ENCODE data around the gene RTL1.

Gene RTL1

GRCh38 chr14:100851946-100852620 is 51.4 kb downstream of the RTL1 start:
- Histone ChIP-seq H3K27ac (ENCODE audit: low read length) (no peak overlapping the region), H3K4me3 (ENCODE audit: low read depth in 1 of 2, low read length in 2 of 2) (no peak overlapping the region), H3K4me2 (ENCODE audit: insufficient read depth, low read length) (no peak overlapping the region), H4K20me1 (ENCODE audit: insufficient read depth, low read length) (no peaks in the 10 kb centered on the region), H2AFZ (ENCODE audit: low read depth, low read length) (no peak overlapping the region), H3K27me3 (ENCODE audit: insufficient read depth, low read length, poor library complexity) (no peaks in the 10 kb centered on the region), H3K9me3 (ENCODE audit: insufficient read depth, low read length, severe bottlenecking) (no peaks in the 10 kb centered on the region), H3K79me2 (ENCODE audit: insufficient read depth, low read length) (no peaks in the 10 kb centered on the region), H3K4me1 (ENCODE audit: insufficient read depth, low read length) (peaks cover 12% of the 10 kb centered on the region), H3K36me3 (ENCODE audit: insufficient read depth, low read length) (no peaks in the 10 kb centered on the region), H3K9ac (ENCODE audit: low read depth, low read length) (no peak overlapping the region)
- TF ChIP-seq CTCF (IDR thresholded peaks at IDR 0.05; ENCODE audit: borderline replicate concordance, extremely low read depth, low read length, poor library complexity, severe bottlenecking) (no peak), EZH2 (IDR thresholded peaks at IDR 0.05; ENCODE audit: borderline replicate concordance, low read depth, low read length, severe bottlenecking) (no peak)
- DNase-seq = no peak
- ATAC-seq (ENCODE audit: insufficient read depth, low read depth) = no peak

- no peaks in the 10 kb centered on the region for H4K20me1 ChIP-seq (ENCODE audit: insufficient read depth, low read length)
- H3K9me3 ChIP-seq (ENCODE audit: insufficient read depth, low read length, severe bottlenecking) = no peaks in the 10 kb centered on the region
- peaks cover 12% of the 10 kb centered on the region for H3K4me1 ChIP-seq (ENCODE audit: insufficient read depth, low read length)
- H3K9ac ChIP-seq (ENCODE audit: low read depth, low read length) = no peak overlapping the region
- no peak for ATAC-seq (ENCODE audit: insufficient read depth, low read depth)
- no peak overlapping the region for H3K4me2 ChIP-seq (ENCODE audit: insufficient read depth, low read length)
- no peaks in the 10 kb centered on the region for H3K27me3 ChIP-seq (ENCODE audit: insufficient read depth, low read length, poor library complexity)
- no peak for DNase-seq
- no peak overlapping the region for H3K27ac ChIP-seq (ENCODE audit: low read length)
- no peaks in the 10 kb centered on the region for H3K36me3 ChIP-seq (ENCODE audit: insufficient read depth, low read length)
- no peak overlapping the region for H3K4me3 ChIP-seq (ENCODE audit: low read depth in 1 of 2, low read length in 2 of 2)
- H3K79me2 ChIP-seq (ENCODE audit: insufficient read depth, low read length) = no peaks in the 10 kb centered on the region
- TF ChIP-seq EZH2 (IDR thresholded peaks at IDR 0.05; ENCODE audit: borderline replicate concordance, low read depth, low read length, severe bottlenecking) (no peak), CTCF (IDR thresholded peaks at IDR 0.05; ENCODE audit: borderline replicate concordance, extremely low read depth, low read length, poor library complexity, severe bottlenecking) (no peak)
- no peak overlapping the region for H2AFZ ChIP-seq (ENCODE audit: low read depth, low read length)
Measured at GRCh38 chr14:100851586-100851916, 52.0 kb downstream of the RTL1 start.

- TF ChIP-seq EZH2 (IDR thresholded peaks at IDR 0.05; ENCODE audit: borderline replicate concordance, low read depth, low read length, severe bottlenecking) (no peak), CTCF (IDR thresholded peaks at IDR 0.05; ENCODE audit: borderline replicate concordance, extremely low read depth, low read length, poor library complexity, severe bottlenecking) (peak; percentile 91)
- Histone ChIP-seq H3K4me3 (ENCODE audit: low read depth in 1 of 2, low read length in 2 of 2) (no peak overlapping the region), H3K36me3 (ENCODE audit: insufficient read depth, low read length) (no peaks in the 10 kb centered on the region), H3K4me1 (ENCODE audit: insufficient read depth, low read length) (peaks cover 12% of the 10 kb centered on the region), H3K27ac (ENCODE audit: low read length) (no peak overlapping the region), H3K9me3 (ENCODE audit: insufficient read depth, low read length, severe bottlenecking) (no peaks in the 10 kb centered on the region), H3K27me3 (ENCODE audit: insufficient read depth, low read length, poor library complexity) (no peaks in the 10 kb centered on the region), H3K4me2 (ENCODE audit: insufficient read depth, low read length) (no peak overlapping the region), H3K9ac (ENCODE audit: low read depth, low read length) (no peak overlapping the region), H3K79me2 (ENCODE audit: insufficient read depth, low read length) (no peaks in the 10 kb centered on the region), H4K20me1 (ENCODE audit: insufficient read depth, low read length) (no peaks in the 10 kb centered on the region), H2AFZ (ENCODE audit: low read depth, low read length) (no peak overlapping the region)
- DNase-seq = peak; percentile 71
- ATAC-seq (ENCODE audit: insufficient read depth, low read depth) = peak; percentile 69
Measured at GRCh38 chr14:100850841-100851585, 52.5 kb downstream of the RTL1 start.

All from DND-41 (cell line).